Kidney epithelial cell (primary cell): ENCODE results near the gene KRT35. TPM values are rescaled to one million over a fixed set of nuclear protein-coding genes. Genes with fewer than 3 reads are reported as not detected.
"Not testable (repeated sequence)": the region's sequence is repeated elsewhere in the genome, so short reads cannot be mapped to it uniquely, and the experiment has no call there.

ENCODE experiments used
- DNase-seq: peaks from one replicate; pipeline ENCODE4 v3.0.0-alpha.2; 2010; ENCODE audit warnings: low read depth
- H3K27me3 ChIP-seq: 2 replicates; pipeline ENCODE4 v1.6.0; 2011; ENCODE audit warnings: low read length; ENCODE audit not compliant: control insufficient read depth, insufficient read depth
- H3K36me3 ChIP-seq: 2 replicates; pipeline ENCODE4 v1.5.1; 2011; ENCODE audit warnings: low read length; ENCODE audit not compliant: control insufficient read depth, insufficient read depth
- H3K4me3 ChIP-seq: 2 replicates; pipeline ENCODE4 v1.5.1; 2011; ENCODE audit warnings: low read depth, mild to moderate bottlenecking, control low read depth, low read length
- CTCF ChIP-seq: IDR thresholded peaks from 2 replicates; pipeline ENCODE4 v1.5.1; 2011; ENCODE audit warnings: mild to moderate bottlenecking, moderate library complexity, low read length, control low read depth, inconsistent platforms; ENCODE audit not compliant: insufficient read depth, poor library complexity, severe bottlenecking
- total RNA-seq: library from RNA; depleted of rRNA; stranded (reverse); fragments of >200 nt; gene quantifications from 2 replicates; pipeline ENCODE4 v1.2.3, GENCODE V29; 2015

Gene KRT35
- total RNA-seq, 1 donor from 2014 or later: not detected

- no peak for TF ChIP-seq CTCF
- no peak for DNase-seq
- H3K27me3 ChIP-seq: no peaks in the 10 kb centered on the region
Observed at GRCh38 chr17:41434415-41434814, 46.5 kb downstream of the KRT35 start.

GRCh38 chr17:41434005-41434404 lies 46.9 kb downstream of the KRT35 start:
- Histone ChIP-seq H3K27me3 (no peaks in the 10 kb centered on the region), H3K4me3 (no peak overlapping the region), H3K36me3 (no peaks in the 10 kb centered on the region)
- DNase-seq: no peak
- no peak for TF ChIP-seq CTCF

More at GRCh38 chr17:41434415-41434814, 46.5 kb downstream of the KRT35 start:
- H3K4me3 ChIP-seq: no peak overlapping the region
- no peaks in the 10 kb centered on the region for H3K36me3 ChIP-seq

GRCh38 chr17:41433586-41433985 lies 47.4 kb downstream of the KRT35 start:
- no peak for DNase-seq
- no peaks in the 10 kb centered on the region for H3K27me3 ChIP-seq
- H3K36me3 ChIP-seq: no peaks in the 10 kb centered on the region
- no peak for TF ChIP-seq CTCF
- no peak overlapping the region for H3K4me3 ChIP-seq

GRCh38 chr17:41430376-41430775 lies 50.6 kb downstream of the KRT35 start:
- H3K4me3 ChIP-seq, H3K27me3 ChIP-seq, DNase-seq: not testable (repeated sequence)

GRCh38 chr17:41429667-41430066 lies 51.3 kb downstream of the KRT35 start:
- H3K27me3 ChIP-seq: no peaks in the 10 kb centered on the region
- no peak for DNase-seq
- H3K36me3 ChIP-seq: no peaks in the 10 kb centered on the region
- no peak overlapping the region for H3K4me3 ChIP-seq
- no peak for TF ChIP-seq CTCF

More at GRCh38 chr17:41430376-41430775, 50.6 kb downstream of the KRT35 start:
- not testable (repeated sequence) for H3K36me3 ChIP-seq

- DNase-seq: no peak
- TF ChIP-seq CTCF: no peak
- no peaks in the 10 kb centered on the region for H3K27me3 ChIP-seq
- no peaks in the 10 kb centered on the region for H3K36me3 ChIP-seq
- no peak overlapping the region for H3K4me3 ChIP-seq
Observed at GRCh38 chr17:41428591-41429291, 52.2 kb downstream of the KRT35 start.

Other genes with a start within 250 kb of the KRT35 start
- not detected in 2 replicates for gene KRTAP9-3, start 248.7 kb downstream of the KRT35 start, total RNA-seq
- gene KRTAP9-8, start 243.2 kb downstream of the KRT35 start, total RNA-seq: not detected in 2 replicates
- gene KRTAP9-4, start 231.5 kb downstream of the KRT35 start, total RNA-seq: not detected in 2 replicates
- not detected in 2 replicates for gene KRTAP9-9, start 225.8 kb downstream of the KRT35 start, total RNA-seq
- gene KRTAP9-6, start 215.8 kb downstream of the KRT35 start, total RNA-seq: not detected in 2 replicates
- not detected in 2 replicates for gene KRTAP9-7, start 205.5 kb downstream of the KRT35 start, total RNA-seq
- gene KRTAP29-1, start 178.3 kb downstream of the KRT35 start, total RNA-seq: not detected in 2 replicates
- not detected in 2 replicates for gene KRTAP16-1, start 171.8 kb downstream of the KRT35 start, total RNA-seq
- not detected in 2 replicates for gene KRTAP17-1, start 165.4 kb downstream of the KRT35 start, total RNA-seq
- gene KRT33A, start 130.3 kb downstream of the KRT35 start, total RNA-seq: not detected in 2 replicates
- 0.17 TPM in 1 of 2 replicates, not detected in the other for gene KRT33B, start 111.3 kb downstream of the KRT35 start, total RNA-seq
- gene KRT34, start 98.8 kb downstream of the KRT35 start, total RNA-seq: 2.5 and 5.5 TPM in 2 replicates
- not detected in 2 replicates for gene KRT31, start 83.5 kb downstream of the KRT35 start, total RNA-seq
- not detected in 2 replicates for gene KRT37, start 56.6 kb downstream of the KRT35 start, total RNA-seq
- gene KRT38, start 40.2 kb downstream of the KRT35 start, total RNA-seq: not detected in 2 replicates
- not detected in 2 replicates for gene KRT32, start 13.8 kb downstream of the KRT35 start, total RNA-seq
- gene KRT36, start 8.8 kb upstream of the KRT35 start, total RNA-seq: not detected in 2 replicates
- gene KRT13, start 24.5 kb upstream of the KRT35 start, total RNA-seq: 0.96 TPM in 1 of 2 replicates, not detected in the other
- gene KRT15, start 37.7 kb upstream of the KRT35 start, total RNA-seq: 1.3 and 1.6 TPM in 2 replicates
- gene KRT19, start 47.2 kb upstream of the KRT35 start, total RNA-seq: 851 and 925 TPM in 2 replicates
- gene KRT9, start 90.9 kb upstream of the KRT35 start, total RNA-seq: not detected in 2 replicates
- gene KRT14, start 105.7 kb upstream of the KRT35 start, total RNA-seq: not detected in 2 replicates
- 4.2 and 4.8 TPM in 2 replicates for gene KRT16, start 131.6 kb upstream of the KRT35 start, total RNA-seq
- gene KRT17, start 143.4 kb upstream of the KRT35 start, total RNA-seq: 208 and 216 TPM in 2 replicates
- gene EIF1, start 207.7 kb upstream of the KRT35 start, total RNA-seq: 318 and 368 TPM in 2 replicates
- gene GAST, start 231.2 kb upstream of the KRT35 start, total RNA-seq: not detected in 2 replicates